Mesodermal cell (in vitro differentiated cells): Measurements from ENCODE around the gene CRY1.

Source experiments
- H3K27ac ChIP-seq: 2 replicates; pipeline ENCODE4 v1.7.0; 2013; ENCODE audit warnings: mild to moderate bottlenecking, low read depth, low read length, moderate library complexity; ENCODE audit not compliant: severe bottlenecking
- H3K36me3 ChIP-seq: 2 replicates; pipeline ENCODE4 v1.7.1; 2013; ENCODE audit warnings: mild to moderate bottlenecking, low read length, moderate library complexity; ENCODE audit not compliant: control insufficient read depth, insufficient read depth
- H3K4me1 ChIP-seq: one replicate; pipeline ENCODE4 v1.7.1; 2013; ENCODE audit warnings: mild to moderate bottlenecking, low read length; ENCODE audit not compliant: insufficient read depth, control insufficient read depth, poor library complexity, severe bottlenecking
- H3K4me3 ChIP-seq: 2 replicates; pipeline ENCODE4 v1.7.0; 2013; ENCODE audit warnings: low read length, control low read depth, mild to moderate bottlenecking; ENCODE audit not compliant: insufficient read depth, poor library complexity, severe bottlenecking; ENCODE audit errors: extremely low read depth
- H3K9me3 ChIP-seq: 2 replicates; pipeline ENCODE4 v1.7.1; 2013; ENCODE audit warnings: mild to moderate bottlenecking, low read length, moderate library complexity; ENCODE audit not compliant: control insufficient read depth
- WGBS, 2 experiments: methylation state at CpG; one replicate each; pipeline ENCODE4 v1.1.5; 2013; ENCODE audit warnings: missing lambda C conversion rate in 2 of 2; ENCODE audit not compliant: insufficient coverage in 2 of 2; 5-methylcytosine and 5-hydroxymethylcytosine counted together

CRY1 gene

GRCh38 chr12:107127482-107128430 lies 34.4 kb upstream of the CRY1 start:
- Histone ChIP-seq H3K4me3 (no peak overlapping the region), H3K9me3 (no peaks in the 10 kb centered on the region), H3K36me3 (no peaks in the 10 kb centered on the region), H3K4me1 (no peaks in the 10 kb centered on the region), H3K27ac (no peak overlapping the region)
- 0 to 63% methylated on average over 1 of the region's 6 CpGs for WGBS, 2 experiments

GRCh38 chr12:107126796-107127481 lies 33.6 kb upstream of the CRY1 start:
- Histone ChIP-seq H3K27ac (no peak overlapping the region), H3K36me3 (no peaks in the 10 kb centered on the region), H3K4me3 (no peak overlapping the region), H3K4me1 (no peaks in the 10 kb centered on the region), H3K9me3 (no peaks in the 10 kb centered on the region)
- whole genome bisulfite sequencing, 2 experiments: 50 to 75% methylated on average over 2 of the region's 5 CpGs

GRCh38 chr12:107125833-107126232 lies 32.5 kb upstream of the CRY1 start:
- no peak overlapping the region for H3K4me3 ChIP-seq
- H3K27ac ChIP-seq: no peak overlapping the region
- 100% methylated on average over 1 of the region's 3 CpGs for WGBS, 2 experiments
- H3K4me1 ChIP-seq: no peaks in the 10 kb centered on the region
- H3K9me3 ChIP-seq: no peaks in the 10 kb centered on the region
- no peaks in the 10 kb centered on the region for H3K36me3 ChIP-seq

GRCh38 chr12:107122452-107122958 lies 29.2 kb upstream of the CRY1 start:
- Histone ChIP-seq H3K36me3 (no peaks in the 10 kb centered on the region), H3K4me1 (no peaks in the 10 kb centered on the region), H3K4me3 (no peak overlapping the region), H3K9me3 (no peaks in the 10 kb centered on the region), H3K27ac (no peak overlapping the region)
- WGBS, 2 experiments: 67% methylated on average over 1 of the region's 3 CpGs; no CpG with 5 or more reads in 1 of the 2 experiments

- Histone ChIP-seq H3K9me3 (no peaks in the 10 kb centered on the region), H3K27ac (no peak overlapping the region), H3K4me3 (no peak overlapping the region), H3K4me1 (no peaks in the 10 kb centered on the region), H3K36me3 (no peaks in the 10 kb centered on the region)
- WGBS, 2 experiments: no CpG with 5 or more reads among the region's 3 CpGs
Observed at GRCh38 chr12:107119091-107119490, 25.7 kb upstream of the CRY1 start.

GRCh38 chr12:107118624-107119023 lies 25.3 kb upstream of the CRY1 start:
- H3K9me3 ChIP-seq: no peaks in the 10 kb centered on the region
- no peaks in the 10 kb centered on the region for H3K4me1 ChIP-seq
- no peak overlapping the region for H3K4me3 ChIP-seq
- WGBS, 2 experiments: 88 to 92% methylated on average over 4 of the region's 4 CpGs
- no peak overlapping the region for H3K27ac ChIP-seq
- no peaks in the 10 kb centered on the region for H3K36me3 ChIP-seq

GRCh38 chr12:107115119-107115518 lies 21.8 kb upstream of the CRY1 start:
- no peaks in the 10 kb centered on the region for H3K9me3 ChIP-seq
- no peak overlapping the region for H3K27ac ChIP-seq
- H3K4me1 ChIP-seq: no peaks in the 10 kb centered on the region
- WGBS, 2 experiments: 88 to 100% methylated on average over 2 of the region's 2 CpGs
- no peak overlapping the region for H3K4me3 ChIP-seq
- no peaks in the 10 kb centered on the region for H3K36me3 ChIP-seq

GRCh38 chr12:107111314-107111713 lies 18.0 kb upstream of the CRY1 start:
- Histone ChIP-seq H3K9me3 (no peaks in the 10 kb centered on the region), H3K27ac (no peak overlapping the region), H3K4me1 (no peaks in the 10 kb centered on the region), H3K36me3 (no peaks in the 10 kb centered on the region), H3K4me3 (no peak overlapping the region)

- Histone ChIP-seq H3K4me3 (no peak overlapping the region), H3K9me3 (no peaks in the 10 kb centered on the region), H3K4me1 (no peaks in the 10 kb centered on the region), H3K36me3 (no peaks in the 10 kb centered on the region), H3K27ac (no peak overlapping the region)
- 82 to 85% methylated on average over 10 of the region's 12 CpGs for WGBS, 2 experiments
Observed at GRCh38 chr12:107109726-107110719, 16.7 kb upstream of the CRY1 start.

GRCh38 chr12:107108995-107109508 lies 15.7 kb upstream of the CRY1 start:
- Histone ChIP-seq H3K36me3 (no peaks in the 10 kb centered on the region), H3K4me1 (no peaks in the 10 kb centered on the region), H3K27ac (no peak overlapping the region), H3K4me3 (no peak overlapping the region), H3K9me3 (no peaks in the 10 kb centered on the region)
- WGBS, 2 experiments: 88 to 90% methylated on average over 4 to 7 of the region's 8 CpGs
